Liver (tissue), 3 donors: Measurements from ENCODE around the gene PTPRD.

Source experiments
- ATF3 ChIP-seq: IDR thresholded peaks from 2 replicates; pipeline ENCODE4 v1.6.1; 2016; ENCODE audit warnings: antibody characterized with exemption
- CTCF ChIP-seq: fragments of 150-350 bp; IDR thresholded peaks from 2 replicates; pipeline ENCODE4 v1.5.1; 2017; ENCODE audit warnings: improper control_type of control experiment, low read depth, low read length; ENCODE audit not compliant: missing input control
- HNF4A ChIP-seq, 2 donors: conservative IDR thresholded peaks; 2 replicates each; pipeline ENCODE4 v1.6.1; 2016; ENCODE audit warnings: antibody characterized with exemption in 2 of 2, mild to moderate bottlenecking in 2 of 2
- RAD21 ChIP-seq, 2 donors: IDR thresholded peaks; 2 replicates each; pipeline ENCODE4 v1.6.1; 2016; ENCODE audit warnings: antibody characterized with exemption in 2 of 2, mild to moderate bottlenecking in 2 of 2
- REST ChIP-seq: IDR thresholded peaks from 2 replicates; pipeline ENCODE4 v1.6.1; 2016; ENCODE audit warnings: antibody characterized with exemption, mild to moderate bottlenecking
- RXRA ChIP-seq, 2 donors: IDR thresholded peaks; 2 replicates each; pipeline ENCODE4 v1.6.1; 2017 to 2018; ENCODE audit warnings: antibody characterized with exemption in 2 of 2, mild to moderate bottlenecking in 1 of 2
- SP1 ChIP-seq: IDR thresholded peaks from 2 replicates; pipeline ENCODE4 v1.6.1; 2018; ENCODE audit warnings: antibody characterized with exemption, mild to moderate bottlenecking
- TF ChIP-seq, protein P1 (sequence below): IDR thresholded peaks from 2 replicates; pipeline ENCODE4 v1.6.1; 2016; ENCODE audit warnings: antibody characterized with exemption
- donor health status: healthy.
- donor health status: healthy.

DNA sequence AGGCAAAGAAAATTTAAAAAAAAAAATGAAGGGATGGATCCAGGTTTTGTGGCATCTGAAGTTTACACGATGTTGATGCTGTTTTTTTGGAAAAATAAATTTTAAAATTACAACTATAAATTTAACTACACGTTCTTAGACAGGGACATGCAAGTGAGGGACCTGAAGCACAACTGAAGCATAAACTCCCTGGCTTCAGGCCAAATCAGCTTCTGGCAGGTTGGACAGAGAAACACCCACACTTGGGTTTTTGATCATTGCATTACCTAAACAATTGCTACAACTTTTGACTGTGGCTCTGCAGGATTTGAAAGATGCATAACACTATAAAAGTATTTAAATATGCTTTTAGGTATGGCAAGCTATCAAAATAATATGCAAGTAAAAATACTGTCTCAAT is 1494.9 kb downstream of the PTPRD start:
- no peak for TF ChIP-seq RAD21 (IDR thresholded peaks at IDR 0.05)
- no peak for TF ChIP-seq REST
- TF ChIP-seq CTCF, result no peak
- no peak for TF ChIP-seq SP1
- no peak for TF ChIP-seq HNF4A (conservative IDR thresholded peaks at IDR 0.05)
- TF ChIP-seq, protein P1, sequence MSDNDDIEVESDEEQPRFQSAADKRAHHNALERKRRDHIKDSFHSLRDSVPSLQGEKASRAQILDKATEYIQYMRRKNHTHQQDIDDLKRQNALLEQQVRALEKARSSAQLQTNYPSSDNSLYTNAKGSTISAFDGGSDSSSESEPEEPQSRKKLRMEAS, result no peak
- TF ChIP-seq RXRA (IDR thresholded peaks at IDR 0.05), result no peak
- no peak for TF ChIP-seq ATF3
